Left lung (tissue), 10 donors: ENCODE measurements around the gene PHC2. TPM values are rescaled to one million over a fixed set of nuclear protein-coding genes. Genes with fewer than 3 reads are reported as not detected.

Experiments
- ATAC-seq: fragments of 200-7000 bp; cut with Tn5 transposase; one replicate; pipeline ENCODE4 v1.9.1; 2020; ENCODE audit warnings: moderate library complexity
- DNase-seq, 4 donors: peaks; one replicate each; pipeline ENCODE4 v3.0.0-alpha.2; 2013 to 2020
- H3K27ac ChIP-seq, 2 donors: fragments of 200-600 bp; sonication (generic) in 1 of 2; one replicate each; pipeline versions ENCODE4 v1.5.0 to v1.8.0; 2020 to 2021
- H3K27me3 ChIP-seq, 2 donors: fragments of 200-600 bp; sonication (generic) in 1 of 2; one replicate each; pipeline versions ENCODE4 v1.5.0 to v1.8.0; 2020 to 2021
- H3K36me3 ChIP-seq, 2 donors: fragments of 200-600 bp; sonication (generic) in 1 of 2; one replicate each; pipeline versions ENCODE4 v1.5.0 to v1.8.0; 2020 to 2021
- H3K4me1 ChIP-seq, 2 donors: fragments of 200-600 bp; one replicate each; pipeline ENCODE4 v1.8.0; 2021
- H3K4me3 ChIP-seq, 2 donors: fragments of 200-600 bp; sonication (generic) in 1 of 2; one replicate each; pipeline versions ENCODE4 v1.5.0 to v1.8.0; 2020 to 2021; ENCODE audit warnings: mild to moderate bottlenecking in 1 of 2
- H3K9me3 ChIP-seq, 2 donors: fragments of 200-600 bp; sonication (generic) in 1 of 2; one replicate each; pipeline versions ENCODE4 v1.5.0 to v1.8.0; 2020 to 2021
- CTCF ChIP-seq, 2 donors: fragments of 200-600 bp; sonication (generic) in 1 of 2; IDR thresholded peaks; one replicate each; pipeline versions ENCODE4 v1.5.0 to v1.8.0; 2021; ENCODE audit warnings: antibody characterized with exemption in 2 of 2
- intact Hi-C, 2 donors: fragments of 100-400 bp; cut with DNase I; formaldehyde crosslinking; loops; one replicate each; pipeline versions ENCODE4 v1.11.2 to v1.14.2; 2022
- polyA plus RNA-seq, 6 donors: library from polyadenylated mRNA; unstranded; fragments of 120-200 nt; gene quantifications; one replicate each; pipeline ENCODE4 v1.2.1, GENCODE V29; 2013; ENCODE audit not compliant: insufficient read length in 6 of 6
- total RNA-seq, 2 donors: library from RNA; stranded (reverse); fragmentation: NEBNext Ultra II Directional; extraction: Animal tissue kit (Norgen Biotek cat#: 25700); gene quantifications; one replicate each; pipeline ENCODE4 v1.2.1, GENCODE V29; 2021
- donor health status: DM: no; HTN: yes; CAD: no.
- donor health status: DM: no; HTN: no; CAD: no.

Gene PHC2
- total and polyA plus RNA-seq, 8 donors: 78.2 to 125 (median 83.0) TPM

- H3K36me3 ChIP-seq: peaks cover 0 to 8% of the 10 kb centered on the region in 2 donors
- intact Hi-C loops: loop anchor here in 1 of 2 donors (10.0 kb wide), 1 partner anchor 83 kb away; no protein-coding TSS in a partner anchor
- ATAC-seq (no peak), DNase-seq (no peak)
- H3K27me3 ChIP-seq: no peaks in the 10 kb centered on the region
- H3K4me3 ChIP-seq: no peak overlapping the region
- no peak for TF ChIP-seq CTCF (IDR thresholded peaks at IDR 0.05)
- peaks cover 0 to 17% of the 10 kb centered on the region in 2 donors for H3K4me1 ChIP-seq
- H3K27ac ChIP-seq: no peak overlapping the region
- H3K9me3 ChIP-seq: no peaks in the 10 kb centered on the region
These were observed 58.7 kb downstream of the PHC2 start for GRCh38 chr1:33372162-33372561.

GRCh38 chr1:33371334-33371733 is 59.6 kb downstream of the PHC2 start:
- H3K4me3 ChIP-seq: no peak overlapping the region
- intact Hi-C loops: loop anchor here in 1 of 2 donors (10.0 kb wide), 1 partner anchor 83 kb away; no protein-coding TSS in a partner anchor
- DNase-seq (no peak), ATAC-seq (no peak)
- H3K9me3 ChIP-seq: no peaks in the 10 kb centered on the region
- no peak overlapping the region for H3K27ac ChIP-seq
- peaks cover 0 to 8% of the 10 kb centered on the region in 2 donors for H3K36me3 ChIP-seq
- TF ChIP-seq CTCF (IDR thresholded peaks at IDR 0.05): no peak
- peaks cover 0 to 21% of the 10 kb centered on the region in 2 donors for H3K4me1 ChIP-seq
- H3K27me3 ChIP-seq: no peaks in the 10 kb centered on the region

- H3K36me3 ChIP-seq: peaks cover 0 to 8% of the 10 kb centered on the region in 2 donors
- no peak for TF ChIP-seq CTCF (IDR thresholded peaks at IDR 0.05)
- H3K9me3 ChIP-seq: no peaks in the 10 kb centered on the region
- no peak overlapping the region for H3K4me3 ChIP-seq
- no peak for DNase-seq
- no peak for ATAC-seq
- no peaks in the 10 kb centered on the region for H3K27me3 ChIP-seq
- intact Hi-C loops: loop anchor here in 1 of 2 donors (10.0 kb wide), 1 partner anchor 84 kb away; no protein-coding TSS in a partner anchor
- H3K27ac ChIP-seq: no peak overlapping the region
- H3K4me1 ChIP-seq: peaks cover 0 to 22% of the 10 kb centered on the region in 2 donors
These were observed 60.1 kb downstream of the PHC2 start for GRCh38 chr1:33370827-33371226.

GRCh38 chr1:33370301-33370700 is 60.6 kb downstream of the PHC2 start:
- DNase-seq: no peak
- no peak for ATAC-seq
- Histone ChIP-seq H3K27ac (no peak overlapping the region), H3K27me3 (no peaks in the 10 kb centered on the region), H3K36me3 (peaks cover 0 to 8% of the 10 kb centered on the region in 2 donors), H3K9me3 (no peaks in the 10 kb centered on the region), H3K4me1 (peaks cover 3 to 22% of the 10 kb centered on the region in 2 donors), H3K4me3 (no peak overlapping the region)
- TF ChIP-seq CTCF (IDR thresholded peaks at IDR 0.05): no peak
- intact Hi-C loops: loop anchor here in 1 of 2 donors (10.0 kb wide), 1 partner anchor 84 kb away; no protein-coding TSS in a partner anchor

GRCh38 chr1:33369764-33370163 is 61.1 kb downstream of the PHC2 start:
- Histone ChIP-seq H3K4me3 (no peak overlapping the region), H3K27me3 (no peaks in the 10 kb centered on the region), H3K36me3 (peaks cover 0 to 8% of the 10 kb centered on the region in 2 donors), H3K4me1 (peaks cover 3 to 22% of the 10 kb centered on the region in 2 donors), H3K9me3 (no peaks in the 10 kb centered on the region), H3K27ac (no peak overlapping the region)
- no peak for TF ChIP-seq CTCF (IDR thresholded peaks at IDR 0.05)
- intact Hi-C loops: loop anchor here in 1 of 2 donors (5.0 to 10.0 kb wide), 3 partner anchors 72 to 145 kb away; no protein-coding TSS in a partner anchor
- ATAC-seq (no peak), DNase-seq (no peak)
